Progenitor cell of endocrine pancreas (in vitro differentiated cells): ENCODE data around the gene ABCA10. TPM values are rescaled to one million over a fixed set of nuclear protein-coding genes. Genes with fewer than 3 reads are reported as not detected.
"Not testable (repeated sequence)": the region's sequence is repeated elsewhere in the genome, so short reads cannot be mapped to it uniquely, and the experiment has no call there.

Experiments
- DNase-seq: peaks from one replicate; pipeline ENCODE4 v3.0.0; 2021; ENCODE audit warnings: low spot score; ENCODE audit not compliant: unreplicated experiment
- H3K27ac Mint-ChIP-seq: 2 replicates; pipeline ENCODE4 v1.8.0; 2021; ENCODE audit warnings: mild to moderate bottlenecking, moderate library complexity, mixed read lengths
- H3K27me3 Mint-ChIP-seq: 2 replicates; pipeline ENCODE4 v1.8.0; 2021; ENCODE audit warnings: mixed read lengths
- H3K36me3 Mint-ChIP-seq: 2 replicates; pipeline ENCODE4 v1.8.0; 2022; ENCODE audit warnings: mixed read lengths; ENCODE audit not compliant: insufficient read depth
- H3K4me1 Mint-ChIP-seq: 2 replicates; pipeline ENCODE4 v1.8.0; 2021; ENCODE audit warnings: low read depth, mixed read lengths
- H3K4me3 Mint-ChIP-seq: 2 replicates; pipeline ENCODE4 v1.8.0; 2021; ENCODE audit warnings: low read depth, mild to moderate bottlenecking, moderate library complexity, mixed read lengths
- H3K9me3 Mint-ChIP-seq: 2 replicates; pipeline ENCODE4 v1.8.0; 2021; ENCODE audit warnings: low read depth, mixed read lengths
- long read RNA-seq: library from polyadenylated mRNA; unstranded; transcript quantifications from one replicate; pipeline ENCODE4 v2.0.0, GENCODE V29; 2020
- total RNA-seq: library from RNA; stranded (reverse); gene quantifications from 2 replicates; pipeline ENCODE4 v1.2.1, GENCODE V29; 2021
- TF ChIP-seq, protein P1 (sequence below): fragments of 200-600 bp; sonication (generic); IDR thresholded peaks from one replicate; pipeline ENCODE4 v1.5.0; 2021; ENCODE audit warnings: antibody characterized with exemption, mild to moderate bottlenecking; ENCODE audit not compliant: unreplicated experiment

ABCA10 gene, protein sequence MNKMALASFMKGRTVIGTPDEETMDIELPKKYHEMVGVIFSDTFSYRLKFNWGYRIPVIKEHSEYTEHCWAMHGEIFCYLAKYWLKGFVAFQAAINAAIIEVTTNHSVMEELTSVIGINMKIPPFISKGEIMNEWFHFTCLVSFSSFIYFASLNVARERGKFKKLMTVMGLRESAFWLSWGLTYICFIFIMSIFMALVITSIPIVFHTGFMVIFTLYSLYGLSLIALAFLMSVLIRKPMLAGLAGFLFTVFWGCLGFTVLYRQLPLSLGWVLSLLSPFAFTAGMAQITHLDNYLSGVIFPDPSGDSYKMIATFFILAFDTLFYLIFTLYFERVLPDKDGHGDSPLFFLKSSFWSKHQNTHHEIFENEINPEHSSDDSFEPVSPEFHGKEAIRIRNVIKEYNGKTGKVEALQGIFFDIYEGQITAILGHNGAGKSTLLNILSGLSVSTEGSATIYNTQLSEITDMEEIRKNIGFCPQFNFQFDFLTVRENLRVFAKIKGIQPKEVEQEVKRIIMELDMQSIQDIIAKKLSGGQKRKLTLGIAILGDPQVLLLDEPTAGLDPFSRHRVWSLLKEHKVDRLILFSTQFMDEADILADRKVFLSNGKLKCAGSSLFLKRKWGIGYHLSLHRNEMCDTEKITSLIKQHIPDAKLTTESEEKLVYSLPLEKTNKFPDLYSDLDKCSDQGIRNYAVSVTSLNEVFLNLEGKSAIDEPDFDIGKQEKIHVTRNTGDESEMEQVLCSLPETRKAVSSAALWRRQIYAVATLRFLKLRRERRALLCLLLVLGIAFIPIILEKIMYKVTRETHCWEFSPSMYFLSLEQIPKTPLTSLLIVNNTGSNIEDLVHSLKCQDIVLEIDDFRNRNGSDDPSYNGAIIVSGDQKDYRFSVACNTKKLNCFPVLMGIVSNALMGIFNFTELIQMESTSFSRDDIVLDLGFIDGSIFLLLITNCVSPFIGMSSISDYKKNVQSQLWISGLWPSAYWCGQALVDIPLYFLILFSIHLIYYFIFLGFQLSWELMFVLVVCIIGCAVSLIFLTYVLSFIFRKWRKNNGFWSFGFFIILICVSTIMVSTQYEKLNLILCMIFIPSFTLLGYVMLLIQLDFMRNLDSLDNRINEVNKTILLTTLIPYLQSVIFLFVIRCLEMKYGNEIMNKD (N-terminal part only)
- 0.17 and 0.44 TPM in 2 replicates for total RNA-seq
- long read RNA-seq = 0 reads

DNA sequence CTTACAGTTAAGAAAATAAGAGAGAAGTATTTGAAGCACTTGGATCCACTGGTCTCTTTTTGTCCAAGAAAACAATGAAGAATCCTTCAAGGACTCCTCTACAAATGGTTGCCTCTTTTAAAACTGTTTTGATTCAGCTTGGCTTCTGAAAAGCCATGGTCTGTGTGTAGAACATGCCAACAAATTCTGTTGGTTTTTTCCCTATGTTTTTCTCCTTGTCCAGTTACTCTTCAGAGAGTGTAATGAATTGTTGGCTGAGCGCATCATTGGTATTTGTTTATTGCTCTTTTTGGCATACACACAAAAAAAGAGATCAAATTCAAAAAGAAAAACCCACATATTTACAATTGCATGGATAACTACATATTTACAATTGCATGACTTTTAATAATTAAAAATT, at the start of gene ABCA10:
TSS of gene ABCA10 (minus strand) at position 249 of the 400 bp plus-strand sequence. CDS start 3,466 bp downstream, outside the sequence.
- Mint-ChIP-seq H3K36me3 (no peaks in the 10 kb centered on the region), H3K4me1 (peaks cover 11% of the 10 kb centered on the region), H3K9me3 (peaks cover 19% of the 10 kb centered on the region), H3K27ac (no peak within 1 kb of the TSS), H3K27me3 (no peaks in the 10 kb centered on the region), H3K4me3 (no peak within 1 kb of the TSS)
- no peak for DNase-seq
- TF ChIP-seq, protein P1, sequence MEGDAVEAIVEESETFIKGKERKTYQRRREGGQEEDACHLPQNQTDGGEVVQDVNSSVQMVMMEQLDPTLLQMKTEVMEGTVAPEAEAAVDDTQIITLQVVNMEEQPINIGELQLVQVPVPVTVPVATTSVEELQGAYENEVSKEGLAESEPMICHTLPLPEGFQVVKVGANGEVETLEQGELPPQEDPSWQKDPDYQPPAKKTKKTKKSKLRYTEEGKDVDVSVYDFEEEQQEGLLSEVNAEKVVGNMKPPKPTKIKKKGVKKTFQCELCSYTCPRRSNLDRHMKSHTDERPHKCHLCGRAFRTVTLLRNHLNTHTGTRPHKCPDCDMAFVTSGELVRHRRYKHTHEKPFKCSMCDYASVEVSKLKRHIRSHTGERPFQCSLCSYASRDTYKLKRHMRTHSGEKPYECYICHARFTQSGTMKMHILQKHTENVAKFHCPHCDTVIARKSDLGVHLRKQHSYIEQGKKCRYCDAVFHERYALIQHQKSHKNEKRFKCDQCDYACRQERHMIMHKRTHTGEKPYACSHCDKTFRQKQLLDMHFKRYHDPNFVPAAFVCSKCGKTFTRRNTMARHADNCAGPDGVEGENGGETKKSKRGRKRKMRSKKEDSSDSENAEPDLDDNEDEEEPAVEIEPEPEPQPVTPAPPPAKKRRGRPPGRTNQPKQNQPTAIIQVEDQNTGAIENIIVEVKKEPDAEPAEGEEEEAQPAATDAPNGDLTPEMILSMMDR = no peak

DNA sequence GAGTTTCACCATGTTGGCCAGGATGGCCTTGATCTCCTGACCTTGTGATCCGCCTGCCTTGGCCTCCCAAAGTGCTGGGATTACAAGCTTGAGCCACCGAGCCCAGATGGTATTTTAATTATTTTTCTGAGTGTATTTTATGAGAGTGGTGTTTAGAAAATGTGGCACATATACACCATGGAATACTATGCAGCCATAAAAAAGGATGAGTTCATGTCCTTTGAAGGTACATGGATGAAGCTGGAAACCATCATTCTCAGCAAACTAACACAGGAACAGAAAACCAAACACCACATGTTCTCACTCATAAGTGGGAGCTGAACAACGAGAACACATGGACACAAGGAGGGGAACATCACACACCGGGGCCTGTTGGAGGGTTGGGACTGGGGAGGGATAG, 47.7 kb upstream of the ABCA10 start:
- not testable (repeated sequence) for DNase-seq, H3K36me3 Mint-ChIP-seq, H3K27ac Mint-ChIP-seq, H3K27me3 Mint-ChIP-seq, H3K4me1 Mint-ChIP-seq, H3K4me3 Mint-ChIP-seq, H3K9me3 Mint-ChIP-seq

DNA sequence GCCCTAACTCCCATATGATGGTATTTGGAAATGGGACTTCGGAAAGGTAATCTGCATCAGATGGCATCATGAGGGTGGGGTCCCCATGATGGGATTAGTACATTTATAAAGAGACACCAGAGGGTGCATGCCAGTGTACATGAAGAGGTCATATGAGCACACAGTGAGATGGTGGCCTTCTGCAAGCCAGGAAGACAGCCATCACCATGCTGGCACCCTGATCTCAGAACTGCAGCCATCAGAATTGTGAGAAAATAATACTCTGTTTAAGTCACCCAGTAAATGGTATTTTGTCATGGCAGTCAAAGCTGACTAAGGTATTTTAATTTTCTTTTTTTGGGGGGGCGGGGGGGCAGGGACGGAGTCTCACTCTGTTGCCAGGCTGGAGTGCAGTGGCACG, 47.1 kb upstream of the ABCA10 start:
- DNase-seq = no peak
- no peaks in the 10 kb centered on the region for H3K27me3 Mint-ChIP-seq
- peaks cover 2% of the 10 kb centered on the region for H3K36me3 Mint-ChIP-seq
- H3K27ac Mint-ChIP-seq = no peak overlapping the region
- no peaks in the 10 kb centered on the region for H3K4me1 Mint-ChIP-seq
- no peak overlapping the region for H3K4me3 Mint-ChIP-seq
- TF ChIP-seq, protein P1 = no peak
- H3K9me3 Mint-ChIP-seq = no peaks in the 10 kb centered on the region

DNA sequence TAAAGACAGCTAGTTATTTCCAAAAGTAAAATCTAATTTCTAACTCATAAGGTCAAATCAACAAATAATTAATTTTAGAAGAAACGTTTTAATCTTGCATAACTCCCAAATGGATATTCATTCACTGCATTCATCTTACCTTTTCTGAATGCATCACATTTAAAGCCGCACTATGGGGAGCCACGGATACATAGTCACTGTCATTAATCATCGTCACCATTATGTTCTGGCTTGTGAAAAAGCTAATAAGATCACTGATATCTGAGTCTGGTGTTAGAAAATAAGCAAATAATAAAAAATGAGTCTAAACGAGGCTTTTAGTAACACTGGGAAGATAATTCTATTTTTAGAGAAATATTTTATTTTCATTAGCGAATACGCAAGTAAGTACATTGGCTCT, 42.4 kb upstream of the ABCA10 start:
- no peaks in the 10 kb centered on the region for H3K9me3 Mint-ChIP-seq
- H3K27ac Mint-ChIP-seq = no peak overlapping the region
- no peak overlapping the region for H3K4me3 Mint-ChIP-seq
- no peak for DNase-seq
- peaks cover 2% of the 10 kb centered on the region for H3K36me3 Mint-ChIP-seq
- H3K27me3 Mint-ChIP-seq = no peaks in the 10 kb centered on the region
- TF ChIP-seq, protein P1 = no peak
- no peaks in the 10 kb centered on the region for H3K4me1 Mint-ChIP-seq

DNA sequence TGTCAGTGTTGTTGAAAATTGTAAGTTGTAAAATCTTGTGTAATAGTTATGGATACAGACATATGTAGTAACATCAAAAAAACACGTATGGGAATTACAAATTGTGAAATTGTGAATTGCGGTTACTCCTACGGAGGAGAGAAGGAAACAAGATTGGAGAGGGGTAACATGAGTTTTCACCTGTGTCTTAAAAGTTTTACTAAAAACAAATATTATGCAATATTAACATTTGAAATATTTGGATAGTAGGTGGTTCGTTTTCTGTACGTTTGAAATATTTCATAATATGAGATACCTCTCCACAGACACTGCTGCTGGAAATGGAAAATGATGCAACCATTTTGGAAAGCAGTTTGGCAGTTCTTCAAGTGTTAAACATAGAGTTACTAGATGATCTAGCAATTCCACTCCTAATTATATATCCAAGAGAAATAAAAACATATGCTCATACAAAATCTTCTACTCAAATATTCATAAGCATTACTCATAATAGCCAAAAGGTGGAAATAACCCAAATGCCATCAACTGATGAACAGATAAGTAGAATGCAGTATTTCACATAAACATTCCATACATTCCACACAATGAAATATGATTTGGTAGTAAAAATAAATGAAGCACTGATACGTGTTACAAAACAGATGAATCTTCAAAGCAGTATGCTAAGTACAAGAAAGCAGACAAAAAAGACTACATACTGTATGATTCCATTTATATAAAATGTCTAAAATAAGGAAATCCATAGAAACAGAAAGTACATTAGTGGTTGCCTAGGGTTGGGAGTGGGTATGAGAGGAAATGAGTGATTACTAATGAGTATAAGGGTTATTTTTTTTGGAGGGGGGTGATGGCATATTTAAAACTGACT, 40.7 kb upstream of the ABCA10 start:
- Mint-ChIP-seq H3K27me3 (no peaks in the 10 kb centered on the region), H3K4me1 (no peaks in the 10 kb centered on the region), H3K4me3 (no peak overlapping the region), H3K36me3 (no peaks in the 10 kb centered on the region), H3K9me3 (no peaks in the 10 kb centered on the region), H3K27ac (no peak overlapping the region)
- TF ChIP-seq, protein P1 = no peak
- DNase-seq = no peak
